GM12878 (cell line): ENCODE results near the gene STK40. TPM values are rescaled to one million over a fixed set of nuclear protein-coding genes. Genes with fewer than 3 reads are reported as not detected.

Source experiments
- ATAC-seq: fragments of 200-7000 bp; cut with Tn5 transposase; 3 replicates; pipeline ENCODE4 v1.9.1; 2020; ENCODE audit warnings: mild to moderate bottlenecking, moderate library complexity
- BruUV-seq: library from RNA; stranded (reverse); fragments of 400-500 nt; replicated peaks from 2 replicates; lab custom pipeline; 2021; lab: Mats Ljungman, UMichigan
- CTCF ChIA-PET: fragments of 300-600 bp; sonication (Branson Sonifier 250); formaldehyde crosslinking; extraction: SDS; loops from one replicate; lab custom pipeline; 2021; ENCODE audit warnings: inconsistent platforms; lab: Yijun Ruan, JAX
- POLR2A ChIA-PET: fragments of 350-600 bp; formaldehyde crosslinking; extraction: SDS; loops from one replicate; lab custom pipeline; 2021; ENCODE audit warnings: inconsistent platforms; lab: Charles Lee
- RAD21 ChIA-PET: fragments of 300-600 bp; sonication (Branson Sonifier 250); formaldehyde crosslinking; loops from one replicate; lab custom pipeline; 2023; ENCODE audit warnings: antibody characterized with exemption; ENCODE audit not compliant: unreplicated experiment; lab: Charles Lee
- SMC1A ChIA-PET: fragments of 300-600 bp; sonication (Branson Sonifier 250); formaldehyde crosslinking; loops from one replicate; lab custom pipeline; 2023; ENCODE audit not compliant: unreplicated experiment, uncharacterized antibody; lab: Charles Lee
- DNase-seq: peaks from one replicate; pipeline ENCODE4 v3.0.0-alpha.2; 2011; ENCODE audit warnings: low read depth, low spot score
- FAIRE-seq: peaks from 3 replicates; lab custom pipeline; 2011; peaks lifted over from hg19 to GRCh38; lab: Jason Lieb, UNC
- H2AFZ ChIP-seq: 2 replicates; pipeline ENCODE4 v1.6.0; 2011; ENCODE audit warnings: low read depth, low read length, control low read depth; ENCODE audit not compliant: control insufficient read depth
- H3K27ac ChIP-seq: 2 replicates; pipeline ENCODE4 v1.5.1; 2011; ENCODE audit warnings: control low read depth; ENCODE audit not compliant: control insufficient read depth, insufficient read depth
- H3K27me3 ChIP-seq, 2 experiments: replicated peaks in 1 of 2; 2 replicates each; pipeline versions ENCODE4 v1.6.0 to v1.6.1; 2011; ENCODE audit warnings: low read length in 1 of 2; ENCODE audit not compliant: control insufficient read depth in 2 of 2, insufficient read depth in 2 of 2
- H3K36me3 ChIP-seq, 2 experiments: 2 replicates each; pipeline ENCODE4 v1.5.1; 2011; ENCODE audit warnings: low read length in 1 of 2; ENCODE audit not compliant: control insufficient read depth in 2 of 2, insufficient read depth in 2 of 2
- H3K4me1 ChIP-seq: 2 replicates; pipeline ENCODE4 v1.6.1; 2011; ENCODE audit warnings: mild to moderate bottlenecking, low read length, moderate library complexity, mixed read lengths; ENCODE audit not compliant: control insufficient read depth, insufficient read depth
- H3K4me2 ChIP-seq: 2 replicates; pipeline ENCODE4 v1.6.0; 2011; ENCODE audit warnings: control low read depth; ENCODE audit not compliant: control insufficient read depth, insufficient read depth
- H3K4me3 ChIP-seq: fragments of 200-600 bp; sonication (generic); 2 replicates; pipeline ENCODE4 v1.5.1; 2016
- H3K79me2 ChIP-seq: 2 replicates; pipeline ENCODE4 v1.6.0; 2011; ENCODE audit warnings: low read length; ENCODE audit not compliant: control insufficient read depth, insufficient read depth
- H3K9ac ChIP-seq: 2 replicates; pipeline ENCODE4 v1.8.0; 2011; ENCODE audit warnings: low read length, control low read depth, mixed read lengths; ENCODE audit not compliant: control insufficient read depth, insufficient read depth
- H3K9me3 ChIP-seq: replicated peaks from 3 replicates; pipeline ENCODE4 v1.5.1; 2011; ENCODE audit warnings: mild to moderate bottlenecking, low read length; ENCODE audit not compliant: control insufficient read depth, insufficient read depth
- H4K20me1 ChIP-seq: 2 replicates; pipeline ENCODE4 v1.6.0; 2011; ENCODE audit not compliant: control insufficient read depth, insufficient read depth
- BHLHE40 ChIP-seq, 2 experiments: fragments of 450-650 bp in 1 of 2; IDR thresholded peaks; 2 replicates each; pipeline ENCODE4 v1.6.1; 2011 to 2017; ENCODE audit warnings: low read depth in 2 of 2, borderline replicate concordance in 1 of 2, improper control_type of control experiment in 1 of 2, low read length in 1 of 2, mild to moderate bottlenecking in 1 of 2
- PAX8 ChIP-seq: fragments of 450-650 bp; IDR thresholded peaks from 2 replicates; pipeline ENCODE4 v1.6.1; 2017; ENCODE audit warnings: mild to moderate bottlenecking, moderate library complexity
- PML ChIP-seq: IDR thresholded peaks from 2 replicates; pipeline ENCODE4 v1.6.1; 2012; ENCODE audit warnings: low read length, inconsistent platforms
- POLR2A ChIP-seq: IDR thresholded peaks from 2 replicates; pipeline ENCODE4 v1.6.1; 2011; ENCODE audit warnings: low read depth, mild to moderate bottlenecking, low read length
- POU2F2 ChIP-seq: IDR thresholded peaks from 3 replicates; pipeline ENCODE4 v1.6.1; 2011; ENCODE audit warnings: low read depth, mild to moderate bottlenecking, low read length, borderline replicate concordance
- RCOR1 ChIP-seq: conservative IDR thresholded peaks from 2 replicates; pipeline ENCODE4 v1.6.1; 2012; ENCODE audit warnings: low read depth, low read length, improper control_type of control experiment
- RFX5 ChIP-seq: IDR thresholded peaks from 2 replicates; pipeline ENCODE4 v1.6.1; 2011; ENCODE audit warnings: low read depth, low read length, improper control_type of control experiment
- SIX5 ChIP-seq: IDR thresholded peaks from 2 replicates; pipeline ENCODE4 v1.6.1; 2011; ENCODE audit warnings: mild to moderate bottlenecking, low read depth, low read length, moderate library complexity; ENCODE audit not compliant: severe bottlenecking
- SMAD5 ChIP-seq: IDR thresholded peaks from 2 replicates; pipeline ENCODE4 v1.6.1; 2016; ENCODE audit warnings: antibody characterized with exemption, low read depth
- SRF ChIP-seq, 2 experiments: IDR thresholded peaks; 2 replicates each; pipeline ENCODE4 v1.6.1; 2011; ENCODE audit warnings: low read depth in 2 of 2, low read length in 2 of 2, mild to moderate bottlenecking in 1 of 2, moderate library complexity in 1 of 2
- ZBED1 ChIP-seq: IDR thresholded peaks from 2 replicates; pipeline ENCODE4 v1.6.1; 2016; ENCODE audit warnings: borderline replicate concordance
- ZSCAN29 ChIP-seq: fragments of 450-650 bp; IDR thresholded peaks from 2 replicates; pipeline ENCODE4 v1.6.1; 2017; ENCODE audit warnings: mild to moderate bottlenecking, moderate library complexity
- WGBS: methylation state at CpG from one replicate; pipeline ENCODE4 v1.1.6; 2016; ENCODE audit warnings: low lambda C conversion rate; ENCODE audit not compliant: insufficient replicate concordance, insufficient coverage; ENCODE audit errors: missing lambda C conversion rate; 5-methylcytosine and 5-hydroxymethylcytosine counted together
- in situ Hi-C: fragments of 300-500 bp; cut with MboI; formaldehyde crosslinking; loops from 9 replicates; pipeline ENCODE4 v1.14.3; 2018; ENCODE audit warnings: mixed read lengths
- intact Hi-C: fragments of 100-400 bp; cut with micrococcal nuclease; formaldehyde crosslinking; loops from one replicate; pipeline ENCODE4 v1.14.2; 2022; ENCODE audit not compliant: unreplicated experiment
- polyA plus RNA-seq, 11 experiments: library from polyadenylated mRNA; depleted of rRNA in 4 of 11; unstranded in 6 of 11; stranded (reverse) in 5 of 11; fragments of >200 nt; fragmentation: Nextera tagmentation in 4 of 11; fragmentation: Illumina TruSeq in 1 of 11; extraction: Ambion mirVana in 4 of 11; extraction: Trizol in 1 of 11; gene quantifications; 1 replicate in 1 of 11; 2 replicates in 10 of 11; pipeline versions ENCODE4 v1.2.1 to v1.2.3, GENCODE V29; 2011 to 2016; ENCODE audit warnings: inconsistent platforms in 2 of 11, missing spikeins in 2 of 11, low read depth in 1 of 11
- total RNA-seq, 4 experiments: library from RNA; depleted of rRNA in 3 of 4; stranded (reverse); fragments of >200 nt in 3 of 4; fragmentation: Illumina TruSeq in 1 of 4; extraction: Trizol in 1 of 4; gene quantifications; 2 replicates each; pipeline versions ENCODE4 v1.2.1 to v1.2.3, GENCODE V29; 2013 to 2021

STK40 gene
- total and polyA plus RNA-seq, 10 of the 15 experiments (the other 5 are each of a cell fraction or from before 2014, with no cell fraction given): 0.27 to 51.0 (median 29.5) TPM

- H2AFZ ChIP-seq: no peak overlapping the region
- no peaks in the 10 kb centered on the region for H3K27me3 ChIP-seq
- ATAC-seq (no peak), FAIRE-seq (no peak), DNase-seq (no peak)
- POLR2A ChIA-PET: interaction anchor here (0.6 kb wide), 1 partner anchor 19 kb away, joined by 4 read pairs; no protein-coding TSS in a partner anchor
- SMC1A ChIA-PET: interaction anchor here (2.0 kb wide), 1 partner anchor 15 kb away, joined by 5 read pairs; no protein-coding TSS in a partner anchor
- H4K20me1 ChIP-seq: no peaks in the 10 kb centered on the region
- H3K36me3 ChIP-seq: peaks cover 13 to 21% of the 10 kb centered on the region in 2 experiments
- H3K9ac ChIP-seq: no peak overlapping the region
- no peaks in the 10 kb centered on the region for H3K9me3 ChIP-seq
- H3K4me1 ChIP-seq: peaks cover 37% of the 10 kb centered on the region
- CTCF ChIA-PET: interaction anchor here (0.6 to 13.5 kb wide), 4 partner anchors 10 to 67 kb away, joined by 3 to 157 read pairs (median 4); no protein-coding TSS in a partner anchor
- no TSS peak for BruUV-seq
- RAD21 ChIA-PET: interaction anchor here (0.9 kb wide), 1 partner anchor 11 kb away, joined by 3 read pairs; no protein-coding TSS in a partner anchor
- no peak overlapping the region for H3K27ac ChIP-seq
- H3K4me3 ChIP-seq: no peak overlapping the region
- intact Hi-C loops: no loop called here
- no peaks in the 10 kb centered on the region; the same call in 1 of the 2 replicates for H3K79me2 ChIP-seq
- H3K4me2 ChIP-seq: no peak overlapping the region
- TF ChIP-seq POU2F2 (no peak), RCOR1 (no peak), ZSCAN29 (no peak), POLR2A (no peak), ZBED1 (no peak), BHLHE40 (IDR thresholded peaks at IDR 0.05; ENCODE audit: borderline replicate concordance in 1 of 2, low read depth in 2 of 2, low read length in 1 of 2) (no peak), SIX5 (no peak), SMAD5 (no peak), SRF (IDR thresholded peaks at IDR 0.05; ENCODE audit: low read depth in 2 of 2, low read length in 2 of 2) (no peak), PML (no peak), PAX8 (no peak), RFX5 (no peak)
- TF ChIP-seq, all 136 proteins: peak for 0
- in situ Hi-C loops: no loop called here
- WGBS: 87% methylated on average over 15 of the region's 15 CpGs
Measured at GRCh38 chr1:36352910-36353878, 32.5 kb downstream of the STK40 start.
